GM23338 (cell line): Measurements from ENCODE around the gene PAPPA2. TPM values are rescaled to one million over a fixed set of nuclear protein-coding genes. Genes with fewer than 3 reads are reported as not detected.

Experiments
- ATAC-seq: fragments of 200-7000 bp; cut with Tn5 transposase; 3 replicates; pipeline ENCODE4 v1.9.1; 2020
- DNase-seq: peaks from one replicate; pipeline ENCODE4 v3.0.0-alpha.2; 2015; ENCODE audit warnings: low spot score
- H2AFZ ChIP-seq: fragments of 200-600 bp; sonication (generic); 2 replicates; pipeline ENCODE4 v1.8.0; 2016; ENCODE audit warnings: antibody characterized with exemption, mild to moderate bottlenecking, moderate library complexity
- H3F3A ChIP-seq: fragments of 200-600 bp; sonication (generic); replicated peaks from 2 replicates; pipeline ENCODE4 v1.8.0; 2017; ENCODE audit warnings: antibody characterized with exemption, mixed run types, low read depth
- H3K27ac ChIP-seq: fragments of 200-600 bp; sonication (generic); 2 replicates; pipeline ENCODE4 v1.6.1; 2016; ENCODE audit warnings: low read depth
- H3K27me3 ChIP-seq: fragments of 200-600 bp; sonication (generic); 2 replicates; pipeline ENCODE4 v1.8.0; 2016; ENCODE audit warnings: mild to moderate bottlenecking, mixed run types, moderate library complexity; ENCODE audit not compliant: insufficient read depth
- H3K36me3 ChIP-seq: fragments of 200-600 bp; sonication (generic); 2 replicates; pipeline ENCODE4 v1.8.0; 2016; ENCODE audit warnings: mild to moderate bottlenecking; ENCODE audit not compliant: insufficient read depth
- H3K4me1 ChIP-seq: fragments of 200-600 bp; sonication (generic); 2 replicates; pipeline ENCODE4 v1.8.0; 2016; ENCODE audit warnings: mild to moderate bottlenecking, moderate library complexity; ENCODE audit not compliant: insufficient read depth
- H3K4me2 ChIP-seq: fragments of 200-600 bp; sonication (generic); 2 replicates; pipeline ENCODE4 v1.7.1; 2017; ENCODE audit warnings: mixed run types
- H3K4me3 ChIP-seq: fragments of 200-600 bp; sonication (generic); 2 replicates; pipeline ENCODE4 v1.6.1; 2016; ENCODE audit warnings: mixed run types
- H3K79me2 ChIP-seq: fragments of 200-600 bp; sonication (generic); replicated peaks from 2 replicates; pipeline ENCODE4 v1.8.0; 2017; ENCODE audit warnings: mild to moderate bottlenecking; ENCODE audit not compliant: insufficient read depth
- H3K9me2 ChIP-seq: fragments of 200-600 bp; sonication (generic); 2 replicates; pipeline ENCODE4 v1.8.0; 2017; ENCODE audit not compliant: insufficient read depth
- H4K20me1 ChIP-seq: fragments of 200-600 bp; sonication (generic); replicated peaks from 2 replicates; pipeline ENCODE4 v1.8.0; 2017; ENCODE audit warnings: mild to moderate bottlenecking; ENCODE audit not compliant: insufficient read depth
- H3K27ac Mint-ChIP-seq: 2 replicates; pipeline ENCODE4 v1.8.0; 2020; ENCODE audit warnings: inconsistent platforms, mild to moderate bottlenecking, moderate library complexity, mixed read lengths
- H3K27me3 Mint-ChIP-seq: 3 replicates; pipeline ENCODE4 v1.8.0; 2022; ENCODE audit warnings: low read depth, mild to moderate bottlenecking, moderate library complexity, mixed read lengths, inconsistent platforms; ENCODE audit not compliant: insufficient read depth, poor library complexity
- H3K36me3 Mint-ChIP-seq: 3 replicates; pipeline ENCODE4 v1.8.0; 2021; ENCODE audit warnings: low read depth, mild to moderate bottlenecking, inconsistent platforms, moderate library complexity, mixed read lengths
- H3K4me1 Mint-ChIP-seq: 3 replicates; pipeline ENCODE4 v1.8.0; 2020; ENCODE audit warnings: mild to moderate bottlenecking, inconsistent platforms, mixed read lengths
- H3K4me3 Mint-ChIP-seq: 3 replicates; pipeline ENCODE4 v1.8.0; 2021; ENCODE audit warnings: moderate library complexity, mild to moderate bottlenecking, inconsistent platforms, mixed read lengths
- H3K9me3 Mint-ChIP-seq: 3 replicates; pipeline ENCODE4 v1.8.0; 2020; ENCODE audit warnings: moderate library complexity, mild to moderate bottlenecking, inconsistent platforms, mixed read lengths
- EZH2phosphoT487 ChIP-seq: fragments of 200-600 bp; sonication (generic); IDR thresholded peaks from one replicate; pipeline ENCODE4 v1.8.1; 2018; ENCODE audit warnings: antibody characterized with exemption; ENCODE audit not compliant: unreplicated experiment
- JUNB ChIP-seq: IDR thresholded peaks from one replicate; pipeline ENCODE4 v1.6.1; 2016; ENCODE audit warnings: antibody characterized with exemption; ENCODE audit not compliant: unreplicated experiment
- POLR2AphosphoS5 ChIP-seq: IDR thresholded peaks from 2 replicates; pipeline ENCODE4 v1.6.1; 2016; ENCODE audit warnings: antibody characterized with exemption, low read depth
- STAT1 ChIP-seq: IDR thresholded peaks from one replicate; pipeline ENCODE4 v1.6.1; 2016; ENCODE audit warnings: antibody characterized with exemption; ENCODE audit not compliant: unreplicated experiment
- polyA plus RNA-seq: library from polyadenylated mRNA; unstranded; fragments of >200 nt; fragmentation: Nextera tagmentation; extraction: Ambion mirVana; gene quantifications from 2 replicates; pipeline ENCODE4 v1.2.1, GENCODE V29; 2016
- total RNA-seq: library from RNA; depleted of rRNA; stranded (reverse); fragments of >200 nt; shearing (Covaris generic); gene quantifications from 2 replicates; pipeline ENCODE4 v1.2.3, GENCODE V29; 2014
- TF ChIP-seq, protein P1 (sequence below), 2 experiments: fragments of 200-600 bp in 1 of 2; sonication (generic) in 1 of 2; conservative IDR thresholded peaks; 2 replicates each; pipeline versions ENCODE4 v1.5.1 to v1.6.1; 2016 to 2017; ENCODE audit warnings: antibody characterized with exemption in 2 of 2, low read depth in 2 of 2, mild to moderate bottlenecking in 2 of 2, moderate library complexity in 1 of 2
- TF ChIP-seq, protein P2 (sequence below): IDR thresholded peaks from one replicate; pipeline ENCODE4 v1.6.1; 2018; ENCODE audit warnings: antibody characterized with exemption; ENCODE audit not compliant: unreplicated experiment
- TF ChIP-seq, protein P3 (sequence below): IDR thresholded peaks from 2 replicates; pipeline ENCODE4 v1.6.1; 2016; ENCODE audit warnings: antibody characterized with exemption

Gene PAPPA2
- total and polyA plus RNA-seq, 2 experiments from 2014 or later = 1.4 to 1.7 TPM

DNA sequence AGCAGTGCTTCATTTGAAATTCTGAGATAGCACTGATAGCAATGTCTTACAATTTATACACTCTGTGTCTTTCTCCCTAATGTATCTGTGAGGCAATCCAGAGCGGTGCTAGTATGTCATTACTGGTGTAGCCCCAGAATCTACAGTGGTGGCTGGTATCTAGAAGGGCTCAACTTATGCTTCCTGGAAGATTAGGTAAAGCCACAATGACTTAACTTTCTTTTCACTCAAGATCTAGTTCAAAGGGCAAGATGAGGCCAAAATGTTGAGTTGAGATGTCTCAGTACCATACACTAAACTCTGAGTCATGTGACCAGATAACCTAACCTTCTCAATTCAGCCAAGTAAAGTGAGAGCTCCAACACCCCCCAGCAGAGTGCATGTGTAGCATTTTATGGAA, 77.5 kb downstream of the PAPPA2 start (continued):
- TF ChIP-seq, protein P1, sequence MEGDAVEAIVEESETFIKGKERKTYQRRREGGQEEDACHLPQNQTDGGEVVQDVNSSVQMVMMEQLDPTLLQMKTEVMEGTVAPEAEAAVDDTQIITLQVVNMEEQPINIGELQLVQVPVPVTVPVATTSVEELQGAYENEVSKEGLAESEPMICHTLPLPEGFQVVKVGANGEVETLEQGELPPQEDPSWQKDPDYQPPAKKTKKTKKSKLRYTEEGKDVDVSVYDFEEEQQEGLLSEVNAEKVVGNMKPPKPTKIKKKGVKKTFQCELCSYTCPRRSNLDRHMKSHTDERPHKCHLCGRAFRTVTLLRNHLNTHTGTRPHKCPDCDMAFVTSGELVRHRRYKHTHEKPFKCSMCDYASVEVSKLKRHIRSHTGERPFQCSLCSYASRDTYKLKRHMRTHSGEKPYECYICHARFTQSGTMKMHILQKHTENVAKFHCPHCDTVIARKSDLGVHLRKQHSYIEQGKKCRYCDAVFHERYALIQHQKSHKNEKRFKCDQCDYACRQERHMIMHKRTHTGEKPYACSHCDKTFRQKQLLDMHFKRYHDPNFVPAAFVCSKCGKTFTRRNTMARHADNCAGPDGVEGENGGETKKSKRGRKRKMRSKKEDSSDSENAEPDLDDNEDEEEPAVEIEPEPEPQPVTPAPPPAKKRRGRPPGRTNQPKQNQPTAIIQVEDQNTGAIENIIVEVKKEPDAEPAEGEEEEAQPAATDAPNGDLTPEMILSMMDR (conservative IDR thresholded peaks at IDR 0.05; ENCODE audit: low read depth in 2 of 2) = no peak
- no peak for TF ChIP-seq POLR2AphosphoS5
- no peak for TF ChIP-seq JUNB
- TF ChIP-seq EZH2phosphoT487 = no peak
- TF ChIP-seq, protein P2, sequence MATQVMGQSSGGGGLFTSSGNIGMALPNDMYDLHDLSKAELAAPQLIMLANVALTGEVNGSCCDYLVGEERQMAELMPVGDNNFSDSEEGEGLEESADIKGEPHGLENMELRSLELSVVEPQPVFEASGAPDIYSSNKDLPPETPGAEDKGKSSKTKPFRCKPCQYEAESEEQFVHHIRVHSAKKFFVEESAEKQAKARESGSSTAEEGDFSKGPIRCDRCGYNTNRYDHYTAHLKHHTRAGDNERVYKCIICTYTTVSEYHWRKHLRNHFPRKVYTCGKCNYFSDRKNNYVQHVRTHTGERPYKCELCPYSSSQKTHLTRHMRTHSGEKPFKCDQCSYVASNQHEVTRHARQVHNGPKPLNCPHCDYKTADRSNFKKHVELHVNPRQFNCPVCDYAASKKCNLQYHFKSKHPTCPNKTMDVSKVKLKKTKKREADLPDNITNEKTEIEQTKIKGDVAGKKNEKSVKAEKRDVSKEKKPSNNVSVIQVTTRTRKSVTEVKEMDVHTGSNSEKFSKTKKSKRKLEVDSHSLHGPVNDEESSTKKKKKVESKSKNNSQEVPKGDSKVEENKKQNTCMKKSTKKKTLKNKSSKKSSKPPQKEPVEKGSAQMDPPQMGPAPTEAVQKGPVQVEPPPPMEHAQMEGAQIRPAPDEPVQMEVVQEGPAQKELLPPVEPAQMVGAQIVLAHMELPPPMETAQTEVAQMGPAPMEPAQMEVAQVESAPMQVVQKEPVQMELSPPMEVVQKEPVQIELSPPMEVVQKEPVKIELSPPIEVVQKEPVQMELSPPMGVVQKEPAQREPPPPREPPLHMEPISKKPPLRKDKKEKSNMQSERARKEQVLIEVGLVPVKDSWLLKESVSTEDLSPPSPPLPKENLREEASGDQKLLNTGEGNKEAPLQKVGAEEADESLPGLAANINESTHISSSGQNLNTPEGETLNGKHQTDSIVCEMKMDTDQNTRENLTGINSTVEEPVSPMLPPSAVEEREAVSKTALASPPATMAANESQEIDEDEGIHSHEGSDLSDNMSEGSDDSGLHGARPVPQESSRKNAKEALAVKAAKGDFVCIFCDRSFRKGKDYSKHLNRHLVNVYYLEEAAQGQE = no peak

DNA sequence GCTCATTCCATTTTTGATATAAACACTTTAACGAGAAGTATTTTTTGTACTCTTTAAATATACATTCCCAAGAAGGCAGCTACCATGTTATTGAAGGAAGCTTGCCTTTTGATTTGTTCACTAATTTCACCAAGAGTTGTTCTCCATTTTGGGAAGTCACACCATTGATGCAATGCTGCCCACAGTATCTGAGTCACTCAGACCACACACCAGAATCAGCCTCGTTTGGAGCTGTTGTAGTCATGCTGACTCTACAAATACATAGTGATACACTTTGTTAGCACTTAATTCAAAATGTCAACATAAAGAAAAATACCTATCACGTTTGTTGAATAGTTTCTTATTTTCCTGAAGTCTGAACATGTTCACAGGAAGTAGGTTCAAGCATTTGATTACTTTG, 78.7 kb downstream of the PAPPA2 start:
- peaks cover 12% of the 10 kb centered on the region; the same call in 1 of the 2 replicates for H3K9me2 ChIP-seq
- H3F3A ChIP-seq = no peaks in the 10 kb centered on the region
- no peak overlapping the region for H3K4me2 ChIP-seq
- H3K27me3 ChIP-seq = no peaks in the 10 kb centered on the region
- Mint-ChIP-seq H3K4me3 (no peak overlapping the region), H3K4me1 (peaks cover 12% of the 10 kb centered on the region), H3K9me3 (0 out of 3 replicates have a peak, but pooled peaks cover 3% of the 10 kb centered on the region), H3K36me3 (no peaks in the 10 kb centered on the region; the same call in 2 of the 3 replicates), H3K27me3 (peaks cover 3% of the 10 kb centered on the region), H3K27ac (no peak overlapping the region)
- H3K27ac ChIP-seq = no peak overlapping the region
- TF ChIP-seq STAT1 (no peak), POLR2AphosphoS5 (no peak), JUNB (no peak)
- TF ChIP-seq, protein P3, sequence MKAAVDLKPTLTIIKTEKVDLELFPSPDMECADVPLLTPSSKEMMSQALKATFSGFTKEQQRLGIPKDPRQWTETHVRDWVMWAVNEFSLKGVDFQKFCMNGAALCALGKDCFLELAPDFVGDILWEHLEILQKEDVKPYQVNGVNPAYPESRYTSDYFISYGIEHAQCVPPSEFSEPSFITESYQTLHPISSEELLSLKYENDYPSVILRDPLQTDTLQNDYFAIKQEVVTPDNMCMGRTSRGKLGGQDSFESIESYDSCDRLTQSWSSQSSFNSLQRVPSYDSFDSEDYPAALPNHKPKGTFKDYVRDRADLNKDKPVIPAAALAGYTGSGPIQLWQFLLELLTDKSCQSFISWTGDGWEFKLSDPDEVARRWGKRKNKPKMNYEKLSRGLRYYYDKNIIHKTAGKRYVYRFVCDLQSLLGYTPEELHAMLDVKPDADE = no peak
- no peaks in the 10 kb centered on the region for H3K36me3 ChIP-seq
- DNase-seq (no peak), ATAC-seq (no peak)
- H2AFZ ChIP-seq = no peak overlapping the region
- H3K4me1 ChIP-seq = peaks cover 13% of the 10 kb centered on the region; the same call in 1 of the 2 replicates
- H4K20me1 ChIP-seq = no peaks in the 10 kb centered on the region
- no peaks in the 10 kb centered on the region for H3K79me2 ChIP-seq
- H3K4me3 ChIP-seq = no peak overlapping the region
